HEK293 (cell line): Measurements from ENCODE around the gene BCS1L.
A peak's percentile ranks its signal among the peaks of the same experiment; 100 is the strongest.

Experiments
- BCL11B ChIP-seq: fragments of 450-650 bp; formaldehyde crosslinking; IDR thresholded peaks from 2 replicates; pipeline ENCODE4 v1.5.1; 2016; ENCODE audit warnings: low read depth, missing biosample characterization, missing genetic modification characterization
- FEZF1 ChIP-seq: fragments of 450-650 bp; formaldehyde crosslinking; IDR thresholded peaks from 2 replicates; pipeline ENCODE4 v1.5.1; 2016; ENCODE audit warnings: missing biosample characterization, missing genetic modification characterization
- GLI2 ChIP-seq: fragments of 450-650 bp; formaldehyde crosslinking; IDR thresholded peaks from 2 replicates; pipeline ENCODE4; 2017; ENCODE audit warnings: missing biosample characterization, missing genetic modification characterization, low read depth, borderline replicate concordance
- KLF16 ChIP-seq: fragments of 450-650 bp; formaldehyde crosslinking; IDR thresholded peaks from 2 replicates; pipeline ENCODE4 v1.5.1; 2017; ENCODE audit warnings: missing biosample characterization, missing genetic modification characterization
- KLF9 ChIP-seq: fragments of 450-650 bp; formaldehyde crosslinking; IDR thresholded peaks from 2 replicates; pipeline ENCODE4 v1.5.1; 2016; ENCODE audit warnings: missing biosample characterization, missing genetic modification characterization, low read depth
- MYNN ChIP-seq: fragments of 450-650 bp; formaldehyde crosslinking; IDR thresholded peaks from 2 replicates; pipeline ENCODE4 v1.5.1; 2016; ENCODE audit warnings: missing biosample characterization, missing genetic modification characterization, borderline replicate concordance
- OVOL3 ChIP-seq: fragments of 450-650 bp; formaldehyde crosslinking; IDR thresholded peaks from 2 replicates; pipeline ENCODE4 v1.5.1; 2016; ENCODE audit warnings: missing biosample characterization, missing genetic modification characterization
- PRDM6 ChIP-seq: fragments of 450-650 bp; formaldehyde crosslinking; IDR thresholded peaks from 2 replicates; pipeline ENCODE4 v1.5.1; 2017; ENCODE audit warnings: missing biosample characterization, missing genetic modification characterization
- SCRT2 ChIP-seq: fragments of 450-650 bp; formaldehyde crosslinking; IDR thresholded peaks from 2 replicates; pipeline ENCODE4 v1.5.1; 2016; ENCODE audit warnings: missing biosample characterization, missing genetic modification characterization
- TRIM28 ChIP-seq: IDR thresholded peaks from 2 replicates; pipeline ENCODE4 v1.6.1; 2011; ENCODE audit warnings: low read length, control low read depth, borderline replicate concordance
- YY1 ChIP-seq: fragments of 450-650 bp; formaldehyde crosslinking; IDR thresholded peaks from 2 replicates; pipeline ENCODE4 v1.5.1; 2018; ENCODE audit warnings: missing biosample characterization, missing genetic modification characterization
- ZBTB10 ChIP-seq: fragments of 450-650 bp; formaldehyde crosslinking; IDR thresholded peaks from 2 replicates; pipeline ENCODE4 v1.5.1; 2016; ENCODE audit warnings: missing biosample characterization, missing genetic modification characterization
- ZBTB7A ChIP-seq: fragments of 450-650 bp; formaldehyde crosslinking; IDR thresholded peaks from 2 replicates; pipeline ENCODE4 v1.5.1; 2016; ENCODE audit warnings: low read depth, missing biosample characterization, missing genetic modification characterization
- ZBTB8A ChIP-seq: fragments of 450-650 bp; formaldehyde crosslinking; IDR thresholded peaks from 2 replicates; pipeline ENCODE4 v1.5.1; 2016; ENCODE audit warnings: missing biosample characterization, missing genetic modification characterization
- ZFP37 ChIP-seq: fragments of 450-650 bp; formaldehyde crosslinking; IDR thresholded peaks from 2 replicates; pipeline ENCODE4 v1.5.1; 2016; ENCODE audit warnings: missing biosample characterization, missing genetic modification characterization
- ZNF169 ChIP-seq: fragments of 450-650 bp; formaldehyde crosslinking; IDR thresholded peaks from 2 replicates; pipeline ENCODE4 v1.5.1; 2016; ENCODE audit warnings: missing biosample characterization, missing genetic modification characterization
- ZNF529 ChIP-seq: fragments of 450-650 bp; formaldehyde crosslinking; IDR thresholded peaks from 2 replicates; pipeline ENCODE4 v1.5.1; 2017; ENCODE audit warnings: missing genetic modification characterization, missing biosample characterization; ENCODE audit not compliant: insufficient replicate concordance
- ZNF623 ChIP-seq: fragments of 450-650 bp; formaldehyde crosslinking; IDR thresholded peaks from 2 replicates; pipeline ENCODE4 v1.5.1; 2016; ENCODE audit warnings: missing biosample characterization, missing genetic modification characterization
- ZNF626 ChIP-seq: fragments of 450-650 bp; sonication (Bioruptor Pico); formaldehyde crosslinking; IDR thresholded peaks from 2 replicates; pipeline ENCODE4 v1.5.1; 2018; ENCODE audit warnings: missing biosample characterization, missing genetic modification characterization, inconsistent platforms
- ZNF677 ChIP-seq: fragments of 450-650 bp; IDR thresholded peaks from 2 replicates; pipeline ENCODE4 v1.5.0; 2018; ENCODE audit warnings: missing biosample characterization, mild to moderate bottlenecking, missing genetic modification characterization, moderate library complexity
- ZNF837 ChIP-seq: fragments of 450-650 bp; formaldehyde crosslinking; IDR thresholded peaks from 2 replicates; pipeline ENCODE4 v1.5.1; 2016; ENCODE audit warnings: missing biosample characterization, missing genetic modification characterization
- ZSCAN23 ChIP-seq: fragments of 450-650 bp; formaldehyde crosslinking; IDR thresholded peaks from 2 replicates; pipeline ENCODE4 v1.5.1; 2016; ENCODE audit warnings: missing biosample characterization, missing genetic modification characterization
- TF ChIP-seq, protein P1 (sequence below): fragments of 450-650 bp; IDR thresholded peaks from 2 replicates; pipeline ENCODE4 v1.5.1; 2018; ENCODE audit warnings: missing biosample characterization, mild to moderate bottlenecking, missing genetic modification characterization
- TF ChIP-seq, protein P2 (sequence below): fragments of 450-650 bp; formaldehyde crosslinking; IDR thresholded peaks from 2 replicates; pipeline ENCODE4 v1.5.1; 2016; ENCODE audit warnings: missing biosample characterization, missing genetic modification characterization
- TF ChIP-seq, protein P3 (sequence below): fragments of 450-650 bp; formaldehyde crosslinking; IDR thresholded peaks from 2 replicates; pipeline ENCODE4 v1.5.1; 2016; ENCODE audit warnings: missing biosample characterization, missing genetic modification characterization, borderline replicate concordance

BCS1L gene

DNA sequence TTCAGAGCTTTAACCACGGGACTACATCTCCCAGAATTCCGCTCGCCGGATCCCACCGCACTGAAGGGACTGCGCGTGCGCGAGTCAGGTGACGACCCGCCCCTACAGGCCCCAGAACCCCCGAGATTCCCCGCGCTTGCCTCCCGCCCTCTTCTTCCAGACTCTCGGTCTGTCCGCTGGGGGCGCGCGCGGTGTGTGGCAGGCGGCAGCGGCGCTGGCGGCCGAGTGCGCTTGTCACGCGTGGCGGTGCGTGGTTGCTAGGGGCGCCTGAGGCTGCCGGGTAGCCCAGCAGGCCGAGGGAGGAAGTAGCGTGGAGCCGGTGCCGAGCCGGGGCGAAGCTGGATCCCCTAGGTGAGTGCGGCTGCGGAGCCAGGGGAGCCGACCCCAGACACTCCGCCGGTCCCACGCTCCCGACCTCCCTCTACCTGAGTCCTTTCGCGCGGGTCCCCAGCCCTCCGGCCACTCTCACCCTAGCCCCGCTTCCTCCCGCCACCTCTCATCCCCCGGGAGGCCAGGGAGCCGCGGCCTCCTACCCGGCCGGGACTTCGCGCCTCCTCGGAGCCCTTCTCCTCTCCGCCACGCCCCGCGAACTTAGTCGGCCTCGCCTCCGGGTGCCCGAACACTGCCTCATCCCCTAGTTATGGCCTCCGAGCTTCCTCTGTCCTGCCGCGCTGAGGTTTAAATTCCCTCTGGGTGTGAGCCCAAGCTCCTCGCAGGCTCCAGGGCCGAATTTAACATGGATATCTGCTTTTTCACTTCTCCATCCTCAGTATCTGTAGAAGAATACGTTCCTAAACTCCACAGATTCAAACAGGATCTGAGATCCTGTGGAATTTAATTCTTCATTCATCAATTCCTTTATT, 51.4 kb downstream of the BCS1L start, which contains the start of gene TTLL4 (continued):
- no peak for TF ChIP-seq ZNF169 (tag by site-specific recombination)
- TF ChIP-seq, protein P1, sequence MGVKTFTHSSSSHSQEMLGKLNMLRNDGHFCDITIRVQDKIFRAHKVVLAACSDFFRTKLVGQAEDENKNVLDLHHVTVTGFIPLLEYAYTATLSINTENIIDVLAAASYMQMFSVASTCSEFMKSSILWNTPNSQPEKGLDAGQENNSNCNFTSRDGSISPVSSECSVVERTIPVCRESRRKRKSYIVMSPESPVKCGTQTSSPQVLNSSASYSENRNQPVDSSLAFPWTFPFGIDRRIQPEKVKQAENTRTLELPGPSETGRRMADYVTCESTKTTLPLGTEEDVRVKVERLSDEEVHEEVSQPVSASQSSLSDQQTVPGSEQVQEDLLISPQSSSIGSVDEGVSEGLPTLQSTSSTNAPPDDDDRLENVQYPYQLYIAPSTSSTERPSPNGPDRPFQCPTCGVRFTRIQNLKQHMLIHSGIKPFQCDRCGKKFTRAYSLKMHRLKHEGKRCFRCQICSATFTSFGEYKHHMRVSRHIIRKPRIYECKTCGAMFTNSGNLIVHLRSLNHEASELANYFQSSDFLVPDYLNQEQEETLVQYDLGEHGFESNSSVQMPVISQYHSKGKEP (tag by site-specific recombination): no peak
- peak; percentile 94 for TF ChIP-seq ZFP37 (tag by site-specific recombination)
- no peak for TF ChIP-seq BCL11B (tag by site-specific recombination)
- no peak for TF ChIP-seq TRIM28
- peak; percentile 74 for TF ChIP-seq KLF9
- TF ChIP-seq KLF16 (tag by site-specific recombination): peak; percentile 67
- TF ChIP-seq GLI2: no peak
- TF ChIP-seq ZBTB8A (tag by site-specific recombination): peak; percentile 74
- TF ChIP-seq, protein P2, sequence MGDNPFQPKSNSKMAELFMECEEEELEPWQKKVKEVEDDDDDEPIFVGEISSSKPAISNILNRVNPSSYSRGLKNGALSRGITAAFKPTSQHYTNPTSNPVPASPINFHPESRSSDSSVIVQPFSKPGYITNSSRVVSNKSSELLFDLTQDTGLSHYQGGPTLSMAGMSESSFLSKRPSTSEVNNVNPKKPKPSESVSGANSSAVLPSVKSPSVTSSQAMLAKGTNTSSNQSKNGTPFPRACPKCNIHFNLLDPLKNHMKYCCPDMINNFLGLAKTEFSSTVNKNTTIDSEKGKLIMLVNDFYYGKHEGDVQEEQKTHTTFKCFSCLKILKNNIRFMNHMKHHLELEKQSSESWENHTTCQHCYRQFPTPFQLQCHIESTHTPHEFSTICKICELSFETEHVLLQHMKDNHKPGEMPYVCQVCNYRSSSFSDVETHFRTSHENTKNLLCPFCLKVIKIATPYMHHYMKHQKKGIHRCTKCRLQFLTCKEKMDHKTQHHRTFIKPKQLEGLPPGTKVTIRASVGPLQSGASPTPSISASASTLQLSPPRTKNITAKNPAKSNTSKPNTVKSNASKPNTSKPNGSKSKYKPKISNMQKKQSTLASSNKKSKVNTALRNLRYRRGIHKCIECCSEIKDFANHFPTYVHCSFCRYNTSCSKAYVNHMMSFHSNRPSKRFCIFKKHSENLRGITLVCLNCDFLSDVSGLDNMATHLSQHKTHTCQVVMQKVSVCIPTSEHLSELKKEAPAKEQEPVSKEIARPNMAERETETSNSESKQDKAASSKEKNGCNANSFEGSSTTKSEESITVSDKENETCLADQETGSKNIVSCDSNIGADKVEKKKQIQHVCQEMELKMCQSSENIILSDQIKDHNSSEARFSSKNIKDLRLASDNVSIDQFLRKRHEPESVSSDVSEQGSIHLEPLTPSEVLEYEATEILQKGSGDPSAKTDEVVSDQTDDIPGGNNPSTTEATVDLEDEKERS (tag by site-specific recombination): 0 out of 2 replicates have a peak, but pooled peaks have one; percentile 22
- TF ChIP-seq SCRT2 (tag by site-specific recombination): no peak
- no peak for TF ChIP-seq ZNF529
- TF ChIP-seq ZNF623 (tag by site-specific recombination): no peak
- TF ChIP-seq MYNN (tag by site-specific recombination): no peak
- TF ChIP-seq ZNF626 (tag by site-specific recombination): no peak
- TF ChIP-seq ZBTB7A: peak; percentile 81
- TF ChIP-seq FEZF1 (tag by site-specific recombination): no peak
- TF ChIP-seq ZNF837 (tag by site-specific recombination): no peak
- no peak for TF ChIP-seq OVOL3 (tag by site-specific recombination)
- TF ChIP-seq YY1 (tag by site-specific recombination): no peak; the same call in 1 of the 2 replicates
- TF ChIP-seq ZNF677 (tag by site-specific recombination): no peak
- TF ChIP-seq, protein P3, sequence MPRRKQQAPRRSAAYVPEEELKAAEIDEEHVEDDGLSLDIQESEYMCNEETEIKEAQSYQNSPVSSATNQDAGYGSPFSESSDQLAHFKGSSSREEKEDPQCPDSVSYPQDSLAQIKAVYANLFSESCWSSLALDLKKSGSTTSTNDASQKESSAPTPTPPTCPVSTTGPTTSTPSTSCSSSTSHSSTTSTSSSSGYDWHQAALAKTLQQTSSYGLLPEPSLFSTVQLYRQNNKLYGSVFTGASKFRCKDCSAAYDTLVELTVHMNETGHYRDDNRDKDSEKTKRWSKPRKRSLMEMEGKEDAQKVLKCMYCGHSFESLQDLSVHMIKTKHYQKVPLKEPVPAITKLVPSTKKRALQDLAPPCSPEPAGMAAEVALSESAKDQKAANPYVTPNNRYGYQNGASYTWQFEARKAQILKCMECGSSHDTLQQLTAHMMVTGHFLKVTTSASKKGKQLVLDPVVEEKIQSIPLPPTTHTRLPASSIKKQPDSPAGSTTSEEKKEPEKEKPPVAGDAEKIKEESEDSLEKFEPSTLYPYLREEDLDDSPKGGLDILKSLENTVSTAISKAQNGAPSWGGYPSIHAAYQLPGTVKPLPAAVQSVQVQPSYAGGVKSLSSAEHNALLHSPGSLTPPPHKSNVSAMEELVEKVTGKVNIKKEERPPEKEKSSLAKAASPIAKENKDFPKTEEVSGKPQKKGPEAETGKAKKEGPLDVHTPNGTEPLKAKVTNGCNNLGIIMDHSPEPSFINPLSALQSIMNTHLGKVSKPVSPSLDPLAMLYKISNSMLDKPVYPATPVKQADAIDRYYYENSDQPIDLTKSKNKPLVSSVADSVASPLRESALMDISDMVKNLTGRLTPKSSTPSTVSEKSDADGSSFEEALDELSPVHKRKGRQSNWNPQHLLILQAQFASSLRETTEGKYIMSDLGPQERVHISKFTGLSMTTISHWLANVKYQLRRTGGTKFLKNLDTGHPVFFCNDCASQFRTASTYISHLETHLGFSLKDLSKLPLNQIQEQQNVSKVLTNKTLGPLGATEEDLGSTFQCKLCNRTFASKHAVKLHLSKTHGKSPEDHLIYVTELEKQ (tag by site-specific recombination): 0 out of 2 replicates have a peak, but pooled peaks have one; percentile 13
- TF ChIP-seq ZSCAN23 (tag by site-specific recombination): peak; percentile 84; the same call in 1 of the 2 replicates
- TF ChIP-seq ZBTB10 (tag by site-specific recombination): peak; percentile 83; the same call in 1 of the 2 replicates
- TF ChIP-seq PRDM6 (tag by site-specific recombination): no peak
